Left renal pelvis (tissue), 4 donors: ENCODE results near the gene BPHL. TPM values are rescaled to one million over a fixed set of nuclear protein-coding genes. Genes with fewer than 3 reads are reported as not detected.
"Not testable (repeated sequence)": the region's sequence is repeated elsewhere in the genome, so short reads cannot be mapped to it uniquely, and the experiment has no call there.

ENCODE experiments used
- DNase-seq, 4 donors: peaks; one replicate each; pipeline ENCODE4 v3.0.0-alpha.2; 2013; ENCODE audit warnings: low read depth in 4 of 4, low spot score in 3 of 4
- polyA plus RNA-seq, 4 donors: library from polyadenylated mRNA; unstranded; fragments of 120-200 nt; gene quantifications; one replicate each; pipeline ENCODE4 v1.2.1, GENCODE V29; 2013; ENCODE audit not compliant: insufficient read length in 4 of 4

BPHL gene
- polyA plus RNA-seq: 10 to 100 TPM; 25.8 to 74.3 (median 58.3) TPM

DNA sequence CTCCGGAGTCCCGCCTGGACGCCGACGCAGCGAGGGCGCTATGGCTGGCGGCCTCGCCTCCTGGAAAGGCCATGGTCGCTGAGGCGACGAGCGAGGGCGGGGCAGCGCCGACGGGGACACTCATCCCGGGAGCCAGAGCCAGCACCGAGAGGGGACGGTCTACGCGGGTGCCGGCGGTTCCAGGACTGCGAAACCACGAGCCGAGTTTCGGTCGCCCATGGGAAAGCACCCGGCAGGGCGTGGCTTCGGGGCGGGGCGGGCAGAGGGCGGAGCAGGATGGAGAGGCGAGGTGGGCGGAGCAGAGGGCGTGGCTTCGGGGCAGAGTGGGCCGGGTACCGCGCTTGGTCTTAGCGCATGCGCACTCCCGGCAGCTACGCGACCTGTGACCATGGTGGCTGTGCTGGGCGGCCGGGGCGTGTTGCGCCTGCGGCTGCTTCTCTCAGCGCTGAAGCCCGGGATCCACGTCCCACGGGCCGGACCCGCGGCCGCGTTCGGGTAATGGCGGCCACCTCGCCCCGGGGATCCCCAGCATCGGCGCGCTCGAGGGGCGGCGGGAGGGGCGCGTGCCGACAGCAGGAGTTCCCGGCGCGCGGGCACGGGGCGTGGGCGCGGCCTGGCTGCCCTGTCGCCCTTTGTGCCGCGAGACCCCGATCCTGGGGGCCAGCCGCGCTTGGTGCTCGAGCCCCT is at the start of gene BPHL:
TSS of gene BPHL (plus strand) at position 359 of the 687 bp plus-strand sequence. CDS start at position 389, 30 bp downstream.
- peak; percentile 88 to 91 (median 90) for DNase-seq

DNA sequence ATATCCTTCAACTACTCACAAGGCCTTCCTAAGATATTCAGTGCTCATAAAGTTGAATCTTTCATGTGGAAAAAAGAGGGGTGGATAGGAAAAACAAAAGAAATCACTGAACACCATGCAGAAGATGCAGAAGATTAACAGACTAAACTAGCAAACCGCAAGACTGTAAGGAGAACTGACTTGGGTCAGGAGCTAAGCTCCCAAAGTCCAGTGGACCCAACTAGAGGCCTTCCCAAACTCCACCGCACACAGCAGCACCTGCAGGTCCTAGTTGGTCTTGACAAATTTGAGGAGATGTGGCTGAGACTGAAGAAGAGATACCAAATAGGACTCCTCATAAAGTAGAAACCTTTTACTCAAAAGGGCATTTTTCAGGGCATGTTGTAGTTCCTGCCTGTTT is 46.9 kb upstream of the BPHL start:
- DNase-seq: no peak

DNA sequence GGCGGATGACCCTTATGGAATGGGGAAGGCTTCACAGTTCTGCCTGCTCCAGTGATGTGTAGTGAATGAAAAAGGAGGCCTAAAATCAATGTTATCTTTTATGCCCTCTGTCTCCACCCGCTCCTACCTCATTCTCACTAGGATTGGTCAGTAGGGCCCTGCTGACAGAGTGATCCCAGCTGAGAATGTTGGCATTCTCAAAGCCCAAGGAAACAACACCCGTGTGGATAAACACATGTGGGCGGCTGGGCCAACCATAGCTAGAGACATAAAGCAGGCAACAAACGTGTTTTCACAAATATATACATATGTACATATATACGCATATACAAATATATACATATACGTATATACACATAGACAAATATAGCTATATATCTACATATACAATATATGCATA is 45.7 kb upstream of the BPHL start:
- DNase-seq: no peak

- no peak for DNase-seq
These were observed 45.1 kb upstream of the BPHL start for GRCh38 chr6:3073382-3073781.

GRCh38 chr6:3075772-3076113 is 42.8 kb upstream of the BPHL start:
- no peak for DNase-seq

GRCh38 chr6:3076320-3076719 is 42.2 kb upstream of the BPHL start:
- DNase-seq: no peak

- no peak for DNase-seq
These were observed 41.1 kb upstream of the BPHL start for GRCh38 chr6:3077430-3077829.

GRCh38 chr6:3078952-3079351 is 39.6 kb upstream of the BPHL start:
- DNase-seq: not testable (repeated sequence)

DNA sequence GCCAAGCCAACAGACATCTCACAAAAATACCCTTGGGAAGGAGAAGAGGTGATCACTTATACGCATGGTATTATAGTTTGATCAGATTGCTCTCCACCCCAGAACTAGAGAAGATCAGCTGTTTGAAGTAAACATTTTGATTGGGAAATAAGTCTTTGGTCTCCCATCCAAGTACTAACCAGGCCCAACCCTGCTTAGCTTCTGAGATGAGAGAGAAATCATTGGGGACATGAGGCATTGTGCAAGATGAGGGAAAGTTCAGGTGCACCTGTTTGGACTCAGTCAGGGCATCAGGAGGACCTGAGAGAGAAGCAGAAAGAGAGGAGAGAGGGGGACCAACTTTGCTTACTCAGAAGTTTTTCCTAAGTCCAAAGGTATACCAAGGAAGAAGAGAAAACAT is 38.8 kb upstream of the BPHL start:
- DNase-seq: no peak

DNA sequence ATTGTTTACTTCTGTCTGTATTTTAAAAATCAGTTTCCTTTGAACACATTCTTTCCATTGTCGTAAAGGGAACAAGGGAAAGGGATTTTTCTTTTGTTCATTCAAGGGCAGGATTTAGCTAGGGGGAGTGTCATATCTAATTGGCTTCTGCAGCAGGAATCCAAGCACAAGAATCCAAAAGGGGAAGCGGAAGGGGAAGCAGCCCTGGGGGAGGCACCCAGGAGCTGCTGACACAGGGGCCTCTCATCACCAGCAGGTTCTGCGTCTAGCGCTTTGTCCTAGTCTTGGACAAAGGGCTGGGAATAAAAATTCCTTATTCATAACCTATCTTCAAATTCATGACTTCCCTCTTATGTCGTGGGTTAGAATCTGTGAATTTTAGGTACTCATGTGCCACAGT is 36.6 kb upstream of the BPHL start:
- no peak for DNase-seq

DNA sequence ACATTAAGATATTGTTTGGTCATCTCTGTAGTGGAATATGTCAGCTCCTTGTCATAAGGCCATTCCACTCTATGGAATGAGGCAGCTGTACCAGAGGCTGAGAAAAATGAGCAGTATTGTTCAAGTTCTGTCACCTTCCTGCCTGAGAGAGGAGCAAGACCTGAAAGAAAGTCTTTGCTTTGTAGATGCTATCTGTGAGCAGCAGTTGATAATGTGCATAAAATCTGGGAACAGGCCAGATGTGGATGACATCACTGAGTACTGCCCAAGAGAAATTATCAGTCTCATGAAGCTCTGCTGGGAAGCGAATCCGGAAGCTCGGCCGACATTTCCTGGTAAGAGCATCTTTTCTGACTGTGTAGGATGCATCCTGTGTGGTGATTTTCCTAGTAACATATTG is 33.4 kb upstream of the BPHL start:
- DNase-seq: no peak

DNA sequence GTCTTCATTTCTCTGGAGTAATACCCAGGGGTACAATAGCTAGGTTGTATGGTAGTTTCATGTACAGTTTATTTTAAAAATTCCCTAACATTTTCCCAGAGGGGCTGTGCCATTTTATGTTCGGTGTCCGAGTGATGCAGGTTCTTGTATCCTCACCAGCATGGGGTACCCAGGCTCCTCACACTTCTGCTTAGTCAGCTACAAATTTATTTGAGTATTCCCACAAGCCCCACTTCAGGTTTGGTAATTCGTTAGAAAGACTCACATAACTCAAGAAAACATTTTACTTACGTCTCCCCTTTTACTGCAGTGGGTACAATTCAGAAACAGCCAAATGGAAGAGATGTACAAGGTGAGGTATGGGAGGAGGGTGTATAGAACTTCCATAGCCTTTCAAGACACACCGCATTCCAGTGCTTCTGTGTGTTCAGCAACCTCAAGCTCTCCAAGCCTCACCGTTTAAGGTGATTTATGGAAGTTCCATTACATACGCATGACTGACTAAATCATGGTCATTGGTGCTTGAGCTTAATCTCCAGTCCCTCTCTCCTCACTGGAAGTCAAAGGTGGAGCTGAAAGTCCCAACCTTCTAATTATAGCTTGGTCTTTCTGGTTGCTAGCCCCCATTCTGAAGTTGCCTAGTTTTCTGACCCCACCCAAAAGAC is 32.1 kb upstream of the BPHL start:
- DNase-seq: peak in 2 of 4 donors; percentile 22 to 55

GRCh38 chr6:3088446-3088845 is 30.1 kb upstream of the BPHL start:
- DNase-seq: no peak

GRCh38 chr6:3088968-3089367 is 29.5 kb upstream of the BPHL start:
- DNase-seq: peak in 2 of 4 donors; percentile 20 to 34

DNA sequence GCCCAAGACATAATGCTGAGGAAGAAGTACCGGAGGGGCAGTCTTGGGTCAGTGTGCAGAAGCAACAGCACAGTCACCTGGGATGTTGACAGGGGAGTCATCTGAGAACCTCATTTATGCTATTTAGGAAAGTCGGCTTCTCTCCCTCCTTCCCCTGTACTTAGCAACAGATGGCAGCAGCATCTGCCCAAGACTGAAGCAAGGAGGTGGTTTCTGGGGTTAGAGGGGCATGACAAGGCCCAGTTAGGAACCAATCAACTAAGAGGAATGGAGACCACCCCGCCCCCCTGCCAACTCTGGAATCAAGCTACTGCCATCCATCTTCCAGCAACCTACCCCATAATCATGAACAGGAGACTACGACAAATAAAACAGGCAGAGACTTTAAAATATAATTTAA is 28.5 kb upstream of the BPHL start:
- no peak for DNase-seq

- no peak for DNase-seq
These were observed 23.7 kb upstream of the BPHL start for GRCh38 chr6:3094815-3095214.

DNA sequence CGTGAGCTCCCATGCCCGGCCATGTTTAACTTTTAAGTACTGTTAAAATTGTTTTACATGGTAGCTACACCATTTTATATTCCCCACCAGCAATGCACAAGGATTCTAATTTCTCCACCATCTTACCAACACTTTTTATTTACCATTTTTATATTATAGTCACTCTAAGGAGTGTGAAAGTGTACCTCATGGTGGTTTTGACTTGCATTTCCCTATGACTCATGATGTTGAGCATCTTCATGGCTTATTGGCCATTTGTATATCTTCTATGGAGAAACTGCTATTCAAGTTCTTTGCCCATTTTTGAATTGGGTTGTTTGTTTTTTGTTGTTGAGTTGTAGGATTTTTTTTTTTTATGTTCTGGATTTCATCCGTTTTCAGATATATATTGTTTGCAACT is 15.6 kb upstream of the BPHL start:
- DNase-seq: no peak

GRCh38 chr6:3108746-3109414 is 9.6 kb upstream of the BPHL start:
- DNase-seq: no peak

DNA sequence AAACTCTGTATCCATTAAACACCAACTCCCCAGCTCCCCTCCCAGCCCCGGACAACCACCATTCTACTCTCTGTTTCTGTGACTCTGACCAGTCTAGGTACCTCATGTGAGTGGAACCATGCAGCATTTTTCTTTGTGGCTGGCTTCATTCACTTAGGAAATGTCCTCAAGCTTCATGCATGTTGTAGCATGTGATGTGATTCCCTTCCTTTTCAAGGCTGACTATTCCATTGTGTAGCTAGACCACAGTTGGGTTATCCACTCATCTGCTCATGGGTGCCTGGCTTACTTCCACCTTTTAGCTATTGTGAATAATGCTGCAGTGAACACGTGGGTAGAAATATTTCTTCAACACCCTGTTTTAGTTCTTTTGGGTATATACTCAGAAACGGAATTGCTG is 8.8 kb upstream of the BPHL start:
- DNase-seq: no peak

DNA sequence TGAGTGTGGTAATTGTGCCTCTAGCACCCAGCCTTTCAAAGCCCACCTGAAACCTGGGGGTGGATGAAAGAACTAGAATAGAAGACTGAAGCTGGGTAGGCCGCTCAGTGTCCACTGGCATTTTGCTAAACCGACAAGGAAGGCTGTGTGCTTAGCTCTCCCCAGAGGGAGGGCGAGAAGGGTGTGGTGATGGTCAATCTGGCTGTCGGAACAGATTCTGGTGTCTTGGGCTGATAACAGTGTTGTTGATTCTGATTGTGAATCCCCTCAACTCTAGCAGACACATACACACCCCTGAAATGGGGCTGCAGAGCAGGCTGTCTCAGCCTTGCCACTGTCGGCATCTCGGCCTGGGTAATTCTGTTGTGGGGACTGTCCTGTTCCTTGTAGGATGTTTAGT is 4.1 kb upstream of the BPHL start:
- DNase-seq: no peak

GRCh38 chr6:3117912-3118352 is 579 bp upstream of the BPHL start:
- DNase-seq: no peak
